Measurements from ENCODE around the gene OBSCN.

The OBSCN gene

GRCh38 chr1:228344631-228345072 lies 136.8 kb downstream of the OBSCN start:
- DNase-seq (ENCODE audit: insufficient read length, low spot score) (no peak), FAIRE-seq (no peak)
- TF ChIP-seq POU2F2 (IDR thresholded peaks at IDR 0.05; ENCODE audit: low read depth, low read length) (no peak), TAF1 (IDR thresholded peaks at IDR 0.05; ENCODE audit: low read depth, low read length) (no peak), POLR2AphosphoS5 (IDR thresholded peaks at IDR 0.05; ENCODE audit: low read depth, low read length) (no peak)

GRCh38 chr1:228345201-228345930 lies 137.5 kb downstream of the OBSCN start:
- no peak for FAIRE-seq
- no peak for TF ChIP-seq SPI1 (IDR thresholded peaks at IDR 0.05; ENCODE audit: low read depth, low read length)
- TF ChIP-seq PAX5 (IDR thresholded peaks at IDR 0.05; ENCODE audit: insufficient read depth, low read length, severe bottlenecking) = no peak
- no peak for TF ChIP-seq TAF1 (IDR thresholded peaks at IDR 0.05; ENCODE audit: low read depth, low read length)
- TF ChIP-seq POLR2A (IDR thresholded peaks at IDR 0.05; ENCODE audit: low read depth, low read length) = no peak
- no peak for TF ChIP-seq POU2F2 (IDR thresholded peaks at IDR 0.05; ENCODE audit: low read depth, low read length)
- no peak for TF ChIP-seq POLR2AphosphoS5 (IDR thresholded peaks at IDR 0.05; ENCODE audit: low read depth, low read length)

GRCh38 chr1:228346731-228347130 lies 138.9 kb downstream of the OBSCN start:
- TF ChIP-seq POLR2AphosphoS5 (IDR thresholded peaks at IDR 0.05; ENCODE audit: low read depth, low read length) = no peak
- DNase-seq (ENCODE audit: insufficient read length, low spot score) (no peak), FAIRE-seq (no peak)

More at GRCh38 chr1:228345201-228345930, 137.5 kb downstream of the OBSCN start:
- no peak for DNase-seq (ENCODE audit: insufficient read length, low spot score)

- TF ChIP-seq PAX5 (IDR thresholded peaks at IDR 0.05; ENCODE audit: insufficient read depth, low read length, severe bottlenecking) (no peak), POU2F2 (IDR thresholded peaks at IDR 0.05; ENCODE audit: low read depth, low read length) (no peak), POLR2A (IDR thresholded peaks at IDR 0.05; ENCODE audit: low read depth, low read length) (no peak), SPI1 (IDR thresholded peaks at IDR 0.05; ENCODE audit: low read depth, low read length) (no peak), POLR2AphosphoS5 (IDR thresholded peaks at IDR 0.05; ENCODE audit: low read depth, low read length) (no peak), TAF1 (IDR thresholded peaks at IDR 0.05; ENCODE audit: low read depth, low read length) (no peak)
- FAIRE-seq (no peak), DNase-seq (ENCODE audit: insufficient read length, low spot score) (no peak)
These were observed 139.3 kb downstream of the OBSCN start for GRCh38 chr1:228347181-228347580.

GRCh38 chr1:228348708-228349467 lies 141.0 kb downstream of the OBSCN start:
- FAIRE-seq (no peak), DNase-seq (ENCODE audit: insufficient read length, low spot score) (no peak)
- TF ChIP-seq PAX5 (IDR thresholded peaks at IDR 0.05; ENCODE audit: insufficient read depth, low read length, severe bottlenecking) (no peak), TAF1 (IDR thresholded peaks at IDR 0.05; ENCODE audit: low read depth, low read length) (no peak), POU2F2 (IDR thresholded peaks at IDR 0.05; ENCODE audit: low read depth, low read length) (no peak), SPI1 (IDR thresholded peaks at IDR 0.05; ENCODE audit: low read depth, low read length) (no peak), POLR2AphosphoS5 (IDR thresholded peaks at IDR 0.05; ENCODE audit: low read depth, low read length) (no peak), POLR2A (IDR thresholded peaks at IDR 0.05; ENCODE audit: low read depth, low read length) (no peak)

GRCh38 chr1:228349701-228350171 lies 141.9 kb downstream of the OBSCN start:
- TF ChIP-seq PAX5 (IDR thresholded peaks at IDR 0.05; ENCODE audit: insufficient read depth, low read length, severe bottlenecking) (no peak), POLR2AphosphoS5 (IDR thresholded peaks at IDR 0.05; ENCODE audit: low read depth, low read length) (no peak), POLR2A (IDR thresholded peaks at IDR 0.05; ENCODE audit: low read depth, low read length) (no peak), TAF1 (IDR thresholded peaks at IDR 0.05; ENCODE audit: low read depth, low read length) (no peak), SPI1 (IDR thresholded peaks at IDR 0.05; ENCODE audit: low read depth, low read length) (no peak), POU2F2 (IDR thresholded peaks at IDR 0.05; ENCODE audit: low read depth, low read length) (no peak)
- no peak for FAIRE-seq
- DNase-seq (ENCODE audit: insufficient read length, low spot score) = no peak

- TF ChIP-seq POLR2AphosphoS5 (IDR thresholded peaks at IDR 0.05; ENCODE audit: low read depth, low read length) = no peak
- no peak for TF ChIP-seq SPI1 (IDR thresholded peaks at IDR 0.05; ENCODE audit: low read depth, low read length)
- no peak for TF ChIP-seq PAX5 (IDR thresholded peaks at IDR 0.05; ENCODE audit: insufficient read depth, low read length, severe bottlenecking)
- TF ChIP-seq TAF1 (IDR thresholded peaks at IDR 0.05; ENCODE audit: low read depth, low read length) = no peak
- TF ChIP-seq POU2F2 (IDR thresholded peaks at IDR 0.05; ENCODE audit: low read depth, low read length) = no peak
- no peak for TF ChIP-seq POLR2A (IDR thresholded peaks at IDR 0.05; ENCODE audit: low read depth, low read length)
- FAIRE-seq (no peak), DNase-seq (ENCODE audit: insufficient read length, low spot score) (no peak)
These were observed 142.4 kb downstream of the OBSCN start for GRCh38 chr1:228350179-228350742.

GRCh38 chr1:228350831-228351781 lies 143.3 kb downstream of the OBSCN start:
- DNase-seq (ENCODE audit: insufficient read length, low spot score) (no peak), FAIRE-seq (no peak)
- TF ChIP-seq SPI1 (IDR thresholded peaks at IDR 0.05; ENCODE audit: low read depth, low read length) = no peak
- no peak for TF ChIP-seq TAF1 (IDR thresholded peaks at IDR 0.05; ENCODE audit: low read depth, low read length)
- TF ChIP-seq POLR2AphosphoS5 (IDR thresholded peaks at IDR 0.05; ENCODE audit: low read depth, low read length) = no peak
- TF ChIP-seq POU2F2 (IDR thresholded peaks at IDR 0.05; ENCODE audit: low read depth, low read length) = no peak
- TF ChIP-seq POLR2A (IDR thresholded peaks at IDR 0.05; ENCODE audit: low read depth, low read length) = no peak
- TF ChIP-seq PAX5 (IDR thresholded peaks at IDR 0.05; ENCODE audit: insufficient read depth, low read length, severe bottlenecking) = no peak

All from GM12891 (cell line).